Measurements from ENCODE around the gene GSE1. TPM values are rescaled to one million over a fixed set of nuclear protein-coding genes. Genes with fewer than 3 reads are reported as not detected.

Gene GSE1
- total and polyA plus RNA-seq, 2 of the 13 experiments (the other 11 are each of a cell fraction or from before 2014, with no cell fraction given), result 16.1 to 31.2 TPM

GRCh38 chr16:85587762-85588556 lies 25.2 kb upstream of the GSE1 start:
- Histone ChIP-seq H3K27ac (ENCODE audit: extremely low read length, insufficient read depth, low read length) (no peak overlapping the region), H3K9ac (ENCODE audit: insufficient read depth, low read depth, low read length) (no peak overlapping the region), H3K79me2 (ENCODE audit: insufficient read depth, low read length) (peaks cover 18% of the 10 kb centered on the region), H3K27me3 (ENCODE audit: control insufficient read depth in 1 of 2, insufficient read depth in 2 of 2, low read length in 2 of 2) (no peaks in the 10 kb centered on the region), H3K4me2 (ENCODE audit: low read depth, low read length) (no peak overlapping the region), H3K9me3 (ENCODE audit: low read length) (no peaks in the 10 kb centered on the region), H3K4me1 (ENCODE audit: insufficient read depth, low read length) (no peaks in the 10 kb centered on the region), H3K4me3 (replicated peaks in 1 of 3; ENCODE audit: insufficient read depth in 1 of 3, low read depth in 2 of 3, low read length in 3 of 3) (no peak overlapping the region), H4K20me1 (ENCODE audit: insufficient read depth, low read length) (peaks cover 34% of the 10 kb centered on the region), H3K36me3 (replicated peaks in 1 of 2; ENCODE audit: control insufficient read depth in 1 of 2, insufficient read depth in 2 of 2, low read length in 2 of 2) (peaks cover 2 to 17% of the 10 kb centered on the region in 2 experiments; a peak in 4 of 5 replicates), H2AFZ (ENCODE audit: low read length) (no peak overlapping the region)
- 0 out of 2 replicates have a peak, but pooled peaks have one; percentile 56 for TF ChIP-seq FOXO4 (CRISPR knock-in tag; conservative IDR thresholded peaks at IDR 0.05)
- no peak for TF ChIP-seq ZNF609 (CRISPR knock-in tag; IDR thresholded peaks at IDR 0.05; ENCODE audit: borderline replicate concordance)
- CTCF ChIA-PET (ENCODE audit: low intra/inter-chr PET ratio, low total read pairs), result no interaction called here
- intact Hi-C loops (cut with micrococcal nuclease; ENCODE audit: unreplicated experiment) (no loop called here), in situ Hi-C loops (cut with HindIII; ENCODE audit: extremely low pct_ligation_motif_present, low pct_unique_long_range_greater_than_20kb) (no loop called here)
- FAIRE-seq (no peak), DNase-seq (ENCODE audit: low spot score) (no peak), ATAC-seq (no peak)
- POLR2A ChIA-PET, result no interaction called here
- no TSS peak for BruUV-seq (replicated peaks)
- WGBS (ENCODE audit: low lambda C conversion rate), result 96% methylated on average over 26 of the region's 26 CpGs
